Measurements from ENCODE around the gene CCT7.
A peak's percentile ranks its signal among the peaks of the same experiment; 100 is the strongest.
"Not testable (repeated sequence)": the region's sequence is repeated elsewhere in the genome, so short reads cannot be mapped to it uniquely, and the experiment has no call there.

The CCT7 gene

DNA sequence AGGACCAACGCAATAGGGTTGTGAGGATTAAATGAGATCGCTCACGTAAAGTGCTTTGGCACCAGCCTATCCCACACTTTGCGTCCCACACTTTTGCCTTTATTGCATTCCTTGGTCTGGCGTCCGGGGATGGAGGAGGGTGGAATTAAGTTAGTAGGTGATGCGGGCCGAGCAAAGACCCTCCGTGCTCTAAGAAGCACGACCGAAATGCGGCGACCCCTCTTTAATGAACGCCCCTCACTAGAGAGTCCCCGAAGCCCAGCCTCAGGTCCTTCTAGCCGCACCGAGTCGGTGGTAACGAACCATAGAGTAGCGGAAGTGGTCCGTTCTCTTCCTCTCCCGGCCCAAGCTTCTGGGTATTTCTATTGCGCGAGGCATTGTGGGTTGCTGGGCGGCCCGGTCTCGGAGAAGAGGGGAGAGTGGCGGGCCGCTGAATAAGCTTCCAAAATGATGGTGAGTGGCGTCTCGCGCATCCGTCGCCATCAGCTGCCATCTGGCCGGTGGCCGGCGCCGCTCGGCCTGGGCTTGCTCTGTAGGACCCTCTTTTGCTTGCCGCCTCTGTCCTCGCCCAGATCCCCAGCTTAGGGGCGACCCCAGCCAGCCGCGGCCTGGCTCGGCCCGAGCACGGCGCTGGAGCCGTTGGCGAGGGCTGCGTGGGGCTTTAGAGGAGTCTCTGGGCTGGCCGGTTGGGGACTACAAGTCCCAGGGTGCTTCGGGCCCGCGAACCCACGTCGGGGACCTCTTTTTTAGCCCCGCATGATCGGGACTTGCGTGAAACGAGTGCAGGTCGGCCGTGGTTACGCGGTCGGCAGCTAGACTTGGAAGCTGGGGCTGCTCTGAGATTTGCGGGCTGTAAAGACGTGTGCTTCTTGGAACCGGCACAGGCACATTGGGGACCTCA lies at the start of gene CCT7:
Gene CCT7, plus strand, starts transcription at position 377 of the 901 bp plus-strand sequence. Its CDS starts 71 bp downstream, at position 448.
- DNase-seq = peak; percentile 79

DNA sequence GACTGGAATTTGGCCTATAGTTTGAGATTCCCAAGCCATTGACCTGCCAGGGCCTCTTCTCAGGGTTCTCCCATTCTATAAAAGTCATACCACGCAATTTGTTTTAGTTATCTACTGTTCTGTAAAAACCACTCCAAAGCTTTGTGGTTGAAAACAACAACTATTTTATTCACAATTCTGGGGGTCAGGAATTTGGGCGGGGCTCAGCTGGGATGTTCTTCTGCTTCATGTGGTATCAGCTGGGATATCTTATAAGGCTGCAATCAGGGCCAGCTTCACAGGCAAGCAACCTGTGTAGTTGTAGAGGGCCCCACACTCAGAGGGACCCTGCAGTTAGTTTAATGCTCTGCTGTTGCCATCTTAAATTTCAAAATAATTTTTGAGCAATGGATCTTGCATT lies 48.1 kb upstream of the CCT7 start:
- DNase-seq = no peak

DNA sequence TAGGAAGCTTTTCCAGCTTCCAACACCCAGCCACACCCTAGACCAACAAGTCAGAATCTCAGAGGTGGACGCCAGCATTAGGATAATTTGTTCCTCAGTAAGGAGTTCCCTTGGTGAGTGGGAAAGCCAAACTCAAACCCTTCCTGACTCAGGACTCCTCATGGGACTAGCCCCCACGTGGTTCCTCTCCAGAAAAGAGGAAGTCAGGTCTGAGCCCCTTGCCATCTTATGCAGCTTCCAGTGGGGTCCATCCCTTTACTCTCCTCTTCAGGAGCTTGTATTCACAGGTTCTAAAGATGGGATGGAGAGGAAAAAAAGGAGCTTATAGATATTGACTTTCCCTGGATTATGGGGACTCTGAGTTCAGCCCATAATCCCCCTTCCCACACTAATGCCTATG lies 46.6 kb upstream of the CCT7 start:
- DNase-seq = no peak

DNA sequence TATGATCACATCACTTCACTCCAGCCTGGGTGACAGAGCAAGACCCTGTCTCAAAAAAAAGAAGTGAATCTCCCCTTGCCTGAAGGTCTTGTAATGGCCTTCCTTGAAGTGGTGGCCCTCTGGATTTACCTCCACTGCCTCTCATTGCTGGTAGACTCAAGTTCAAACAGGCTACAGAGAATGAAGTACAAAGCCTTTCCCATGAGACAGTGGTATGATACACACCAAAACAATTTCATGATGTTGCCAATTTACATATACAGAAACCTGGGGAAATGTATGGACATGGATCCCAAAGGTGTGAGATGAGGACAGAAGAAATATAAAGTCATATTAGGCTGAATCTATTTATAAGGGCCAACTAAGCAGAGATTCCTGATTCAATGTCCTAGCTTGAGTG lies 36.5 kb upstream of the CCT7 start:
- DNase-seq = no peak

DNA sequence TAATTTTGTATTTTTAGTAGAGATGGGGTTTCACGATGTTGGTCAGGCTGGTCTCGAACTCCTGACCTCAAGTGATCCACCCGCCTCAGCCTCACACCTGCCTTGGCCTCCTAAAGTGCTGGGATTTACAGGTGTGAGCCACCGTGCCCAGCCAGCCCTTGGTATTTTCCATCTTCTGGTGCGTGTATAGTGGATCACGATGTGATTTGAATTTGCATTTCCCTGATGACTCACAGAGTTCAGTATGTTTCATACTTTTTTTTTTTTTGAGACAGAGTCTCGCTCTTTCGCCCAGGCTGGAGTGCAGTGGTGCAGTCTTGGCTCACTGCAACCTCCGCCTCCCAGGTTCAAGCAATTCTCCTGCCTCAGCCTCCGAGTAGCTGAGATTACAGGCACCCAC lies 33.8 kb upstream of the CCT7 start:
- DNase-seq = not testable (repeated sequence)

DNA sequence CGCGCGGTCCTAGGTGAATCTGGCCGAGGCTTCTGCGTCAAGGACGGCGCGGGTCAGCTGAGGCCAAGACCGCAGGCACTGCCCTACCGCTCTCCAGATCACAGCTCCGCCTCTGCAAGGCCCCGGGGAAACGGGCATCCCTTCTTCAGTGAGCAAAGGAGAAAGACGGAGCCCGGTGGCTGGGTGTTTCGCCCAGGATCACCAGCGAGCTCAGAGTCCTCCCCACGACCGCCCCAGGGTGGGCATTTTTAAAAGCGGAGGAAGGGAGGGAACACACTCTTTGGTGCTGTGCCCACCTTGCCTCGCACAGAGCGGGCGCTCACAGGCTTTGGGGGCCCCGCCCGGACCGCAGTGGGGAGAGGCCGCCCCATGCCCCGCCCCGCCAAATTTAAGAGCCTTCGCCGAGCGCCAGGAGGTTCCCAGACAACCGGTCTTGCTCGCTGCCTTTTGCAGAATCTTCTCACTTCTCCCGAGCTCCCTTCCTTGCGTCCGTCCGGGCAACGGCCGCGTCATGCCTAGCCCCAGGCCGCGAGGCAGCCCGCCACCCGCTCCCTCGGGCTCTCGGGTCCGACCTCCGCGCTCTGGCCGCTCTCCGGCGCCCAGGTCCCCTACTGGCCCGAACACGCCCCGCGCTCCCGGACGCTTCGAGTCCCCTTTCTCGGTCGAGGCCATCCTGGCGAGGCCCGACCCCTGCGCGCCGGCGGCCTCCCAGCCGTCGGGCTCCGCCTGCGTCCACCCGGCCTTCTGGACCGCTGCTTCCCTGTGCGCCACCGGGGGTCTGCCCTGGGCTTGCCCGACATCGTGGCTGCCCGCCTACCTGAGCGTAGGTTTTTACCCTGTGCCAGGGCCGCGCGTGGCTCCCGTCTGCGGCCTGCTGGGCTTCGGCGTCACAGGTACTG lies 31.7 kb upstream of the CCT7 start, which contains the start of gene NOTO:
Gene NOTO, plus strand, starts transcription at position 419 of the 899 bp plus-strand sequence. Its CDS starts 93 bp downstream, at position 512.
- peak; percentile 4 for DNase-seq

DNA sequence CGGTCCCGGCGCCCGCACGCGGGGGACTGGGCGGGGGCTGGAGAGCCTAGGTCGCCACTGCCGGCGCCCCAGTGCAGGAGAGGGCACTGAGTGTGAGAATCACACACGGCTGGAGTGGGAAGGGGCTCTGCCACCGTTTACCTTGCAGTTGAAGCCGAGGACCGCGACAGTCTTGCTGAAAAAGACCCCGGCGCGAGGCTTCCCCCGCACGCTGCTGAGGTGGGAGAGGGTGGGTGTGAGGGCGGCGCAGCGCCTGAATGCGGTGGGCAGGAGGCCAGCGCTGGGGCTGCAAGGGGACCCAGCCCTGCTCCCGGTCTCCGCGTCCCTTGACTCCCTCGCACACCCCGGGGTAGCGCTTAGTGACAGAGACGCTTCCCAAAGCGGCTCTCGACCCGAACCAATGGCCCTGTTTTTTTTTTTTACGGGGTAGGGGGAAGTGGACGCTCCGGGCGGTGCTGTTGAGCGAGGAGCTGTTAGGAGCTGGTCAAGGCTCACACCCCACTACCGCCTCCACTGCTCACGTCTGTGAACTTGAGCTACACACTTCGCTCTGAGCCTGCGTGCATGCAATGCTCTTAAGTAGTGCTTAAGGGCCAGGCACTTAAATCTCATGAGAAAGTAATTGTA lies 30.9 kb upstream of the CCT7 start:
- DNase-seq = no peak

DNA sequence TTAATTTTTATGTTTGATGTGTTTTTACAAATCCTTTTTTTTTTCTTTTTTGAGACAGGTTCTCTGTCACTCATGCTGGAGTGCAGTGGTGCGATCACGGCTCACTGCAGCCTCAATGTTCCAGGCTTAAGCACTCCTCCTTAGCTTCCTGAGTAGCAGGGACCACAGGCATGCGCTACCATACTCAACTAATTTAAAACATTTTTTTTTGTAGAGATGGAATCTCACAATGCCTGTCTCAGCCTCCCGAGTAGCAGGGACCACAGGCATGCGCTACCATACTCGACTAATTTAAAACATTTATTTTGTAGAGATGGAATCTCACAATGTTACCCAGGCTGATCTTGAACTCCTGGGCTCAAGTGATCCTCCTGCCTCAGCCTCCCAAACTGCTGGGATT lies 28.5 kb upstream of the CCT7 start:
- no peak for DNase-seq

DNA sequence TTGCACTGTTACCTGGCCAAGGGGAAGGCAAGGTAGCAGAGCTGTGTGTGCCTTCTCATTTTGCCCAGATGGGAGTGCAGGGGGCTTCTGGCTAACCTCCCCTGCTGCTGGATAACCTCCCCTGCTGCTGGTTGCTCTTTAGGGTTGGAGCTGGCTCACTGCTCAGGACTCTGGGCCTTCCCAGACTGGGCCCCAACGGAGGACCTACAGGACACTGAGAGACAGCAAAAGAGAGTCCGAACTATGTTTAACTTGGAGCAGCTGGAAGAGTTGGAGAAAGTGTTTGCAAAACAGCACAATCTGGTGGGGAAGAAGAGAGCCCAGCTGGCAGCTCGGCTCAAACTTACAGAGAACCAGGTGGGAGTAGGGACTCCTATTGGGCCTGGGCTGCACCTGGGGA lies 25.9 kb upstream of the CCT7 start:
- no peak for DNase-seq

DNA sequence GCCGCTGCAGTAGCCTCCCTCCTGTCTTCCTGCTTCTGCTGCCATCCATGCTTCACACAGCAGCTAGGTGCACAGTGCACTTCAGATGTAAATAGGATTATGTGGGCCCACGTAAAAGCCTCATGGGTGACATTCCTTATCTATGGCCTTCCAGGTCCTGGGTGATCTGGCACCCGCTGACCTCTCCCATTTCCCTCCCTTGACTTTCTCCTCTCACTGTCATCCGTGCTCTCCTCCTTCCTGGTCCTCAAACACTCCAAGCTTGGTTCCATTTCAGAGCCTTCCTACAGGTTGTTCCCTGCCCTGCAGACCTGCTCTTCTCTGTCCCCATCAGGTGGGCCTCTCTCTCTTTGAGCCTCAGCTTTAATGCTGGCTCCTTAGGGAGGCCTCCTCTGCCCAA lies 24.1 kb upstream of the CCT7 start:
- DNase-seq = no peak

DNA sequence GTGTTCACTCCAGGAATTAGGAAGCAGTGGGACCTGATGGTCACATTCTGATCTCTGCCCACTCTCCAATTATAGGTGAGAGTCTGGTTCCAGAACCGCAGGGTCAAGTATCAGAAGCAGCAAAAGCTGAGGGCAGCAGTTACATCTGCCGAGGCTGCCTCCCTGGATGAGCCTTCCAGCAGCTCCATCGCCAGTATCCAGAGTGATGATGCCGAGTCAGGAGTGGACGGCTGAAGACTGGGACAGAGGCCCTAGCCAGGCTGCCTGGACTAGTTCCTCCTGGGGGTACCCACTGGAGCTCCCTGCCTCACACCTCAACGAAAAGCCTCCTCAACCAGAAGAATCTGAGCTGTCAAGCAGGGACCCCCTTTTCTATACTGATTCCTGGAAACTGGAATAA lies 23.4 kb upstream of the CCT7 start:
- DNase-seq = no peak

DNA sequence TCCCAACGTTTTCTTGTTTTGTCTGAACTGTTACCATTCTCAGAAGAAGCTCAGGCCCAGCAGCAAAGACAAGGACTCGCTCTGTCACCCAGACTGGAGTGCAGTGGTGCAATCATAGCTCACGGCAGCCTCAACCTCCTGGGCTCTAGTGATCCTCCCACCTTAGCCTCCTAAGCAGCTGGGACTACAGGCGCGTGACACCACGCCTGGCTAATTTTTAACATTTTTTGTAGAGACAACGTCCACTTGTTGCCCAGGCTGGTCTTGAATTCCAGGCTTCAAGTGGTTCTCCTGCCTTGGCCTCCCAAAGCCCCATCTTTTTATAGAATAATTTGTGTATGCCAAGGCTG lies 22.0 kb upstream of the CCT7 start:
- DNase-seq = no peak

DNA sequence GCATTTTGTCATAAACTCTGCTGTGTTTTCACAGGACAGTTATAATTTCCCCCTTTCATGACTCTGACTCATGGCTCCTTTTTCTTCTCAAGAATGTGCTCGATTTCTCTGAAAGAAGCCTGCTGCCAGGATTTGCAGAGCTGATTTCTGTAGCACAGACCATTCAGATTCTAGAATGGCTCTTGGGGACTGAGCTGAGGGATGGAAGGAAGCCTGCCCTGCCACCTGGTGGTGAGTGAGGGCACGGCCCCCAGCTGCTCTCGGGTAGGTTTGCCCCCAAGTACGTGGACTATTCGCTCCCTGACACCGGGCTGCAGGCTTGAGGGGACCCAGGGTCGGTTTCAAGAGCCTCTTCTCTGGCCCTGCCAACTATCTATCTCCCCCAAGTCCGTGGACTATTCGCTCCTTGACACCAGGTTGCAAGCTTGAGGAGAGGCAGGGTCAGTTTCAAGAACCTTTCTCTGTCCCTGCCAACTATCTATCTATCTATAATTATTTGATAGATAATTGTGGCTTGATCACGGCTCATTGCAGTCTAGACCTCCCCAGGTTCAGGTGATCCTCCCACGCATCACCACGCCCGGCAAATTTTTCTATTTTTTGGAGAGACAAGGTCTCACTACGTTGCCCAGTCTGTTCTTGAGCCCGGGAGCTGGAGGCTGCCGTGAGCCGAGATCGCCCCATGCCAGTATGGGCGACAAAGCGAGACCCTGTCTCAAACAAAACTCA lies 21.5 kb upstream of the CCT7 start:
- DNase-seq = peak; percentile 72

DNA sequence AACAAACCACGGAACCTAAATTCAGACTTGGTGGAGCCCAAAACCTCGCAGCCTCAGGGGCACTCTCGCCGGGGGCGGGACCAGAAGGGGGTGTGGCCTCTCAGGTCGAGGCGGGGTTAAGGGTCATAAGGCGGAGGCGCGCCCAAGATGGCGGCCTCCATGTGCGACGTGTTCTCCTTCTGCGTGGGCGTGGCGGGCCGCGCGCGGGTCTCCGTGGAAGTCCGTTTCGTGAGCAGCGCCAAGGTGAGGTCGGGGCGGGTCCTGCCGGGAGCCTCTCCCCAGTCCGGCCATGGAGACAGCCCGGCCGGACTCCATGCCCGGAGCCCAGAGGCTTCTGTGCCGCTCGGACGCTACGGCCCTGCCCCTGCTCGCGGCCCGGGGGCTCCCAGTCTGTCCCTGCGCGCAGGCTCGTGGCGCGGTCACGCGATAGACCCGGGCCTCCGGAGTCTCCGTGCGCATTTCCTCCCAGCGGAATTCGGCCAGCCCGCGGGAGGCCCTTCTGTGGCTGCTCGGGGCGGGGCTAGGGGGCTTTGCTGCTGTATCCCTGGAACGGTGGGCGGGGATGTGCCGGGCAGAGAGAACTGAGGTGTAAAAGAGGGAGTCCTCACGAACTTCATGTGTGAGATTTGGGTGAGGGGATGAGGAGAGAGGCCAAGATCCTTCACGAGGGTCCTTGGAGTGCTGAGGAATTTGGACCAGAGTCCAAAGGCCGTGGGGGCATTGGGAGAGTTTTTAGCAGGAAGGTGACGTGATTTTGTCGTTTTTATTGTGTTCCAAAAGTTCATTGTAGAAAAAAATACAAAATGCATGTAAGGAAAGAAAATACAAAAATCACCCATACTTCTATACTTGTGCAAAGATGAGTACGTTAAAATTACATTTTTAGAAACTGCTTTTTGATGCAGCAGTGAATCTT lies 19.7 kb upstream of the CCT7 start, which contains the start of gene SMYD5:
Gene SMYD5, plus strand, starts transcription at position 126 of the 916 bp plus-strand sequence. Its CDS starts 22 bp downstream, at position 148.
- DNase-seq = peak; percentile 92

DNA sequence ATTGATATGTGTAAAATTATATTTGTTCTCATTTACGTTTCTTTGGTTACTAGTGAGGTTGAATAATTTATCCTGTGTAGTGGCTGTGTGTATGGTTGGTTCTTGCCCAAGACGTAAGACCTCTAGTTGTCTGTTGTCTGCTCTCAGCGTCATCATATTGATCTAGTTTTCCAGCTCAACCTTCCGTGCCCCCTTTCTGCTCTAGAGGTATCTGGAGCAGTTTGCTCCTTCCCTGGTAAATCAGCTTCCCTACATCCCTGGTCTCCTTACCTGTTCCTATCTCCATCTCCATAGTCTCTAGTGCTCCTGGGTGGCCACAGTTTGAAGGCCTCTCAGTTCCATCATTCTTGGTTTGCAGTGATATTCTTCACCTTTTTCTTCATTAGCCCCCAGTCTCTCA lies 18.9 kb upstream of the CCT7 start:
- no peak for DNase-seq

DNA sequence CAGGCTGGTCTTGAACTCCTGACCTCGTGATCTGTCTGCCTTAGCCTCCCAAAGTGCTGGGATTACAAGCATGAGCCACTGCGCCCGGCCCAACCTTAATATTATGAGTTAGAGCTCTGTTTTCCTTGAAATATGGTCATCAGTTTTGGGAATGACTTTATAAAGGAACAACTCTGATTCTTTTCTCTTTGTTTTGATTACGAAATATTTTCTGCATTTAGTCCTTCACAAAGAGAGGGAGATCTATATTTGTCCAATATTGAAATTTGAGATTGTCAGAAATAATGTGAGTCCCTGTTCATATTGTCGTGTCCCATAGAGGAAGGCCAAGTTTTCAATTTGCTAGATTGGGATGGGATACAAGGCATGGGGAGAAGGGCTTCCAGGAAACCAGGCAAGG lies 16.9 kb upstream of the CCT7 start:
- DNase-seq = no peak

DNA sequence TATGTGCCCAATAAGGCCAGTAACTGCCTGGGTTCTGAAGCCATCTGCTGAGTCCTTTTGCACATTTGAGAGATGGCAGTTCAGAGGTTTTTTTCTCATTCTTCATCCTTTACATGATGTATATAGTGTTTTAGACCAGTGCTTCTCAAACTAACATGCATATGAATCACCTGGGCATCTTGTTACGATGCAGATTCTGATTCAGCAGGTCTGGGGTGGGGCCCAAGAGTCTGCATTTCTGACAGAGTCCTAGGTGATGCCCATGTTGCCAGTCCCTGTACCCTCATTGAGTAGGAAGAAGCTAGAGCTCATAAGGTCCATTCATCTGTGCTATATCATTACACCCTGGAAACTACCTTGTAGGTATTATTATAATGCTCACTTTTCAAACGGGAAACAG lies 16.3 kb upstream of the CCT7 start:
- no peak for DNase-seq

DNA sequence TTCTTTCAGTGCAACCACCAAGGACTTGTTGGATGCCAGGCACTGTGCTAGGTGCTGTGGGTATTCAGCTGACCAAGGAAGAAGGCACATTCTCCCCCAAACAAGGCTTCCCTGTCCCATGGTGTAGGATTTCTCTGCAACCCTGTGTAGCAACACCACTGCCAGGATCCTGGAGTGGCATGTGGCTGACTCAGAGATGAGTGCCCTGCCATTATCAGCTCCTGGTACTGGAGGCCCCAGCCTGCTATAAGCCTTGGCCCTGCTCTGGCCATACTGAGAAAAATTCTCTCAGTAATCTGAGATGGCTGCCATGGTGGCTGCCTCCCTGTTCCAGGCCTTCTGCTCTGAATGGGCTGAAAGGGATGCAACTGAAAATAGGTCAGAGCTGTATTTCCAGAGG lies 15.8 kb upstream of the CCT7 start:
- no peak for DNase-seq

DNA sequence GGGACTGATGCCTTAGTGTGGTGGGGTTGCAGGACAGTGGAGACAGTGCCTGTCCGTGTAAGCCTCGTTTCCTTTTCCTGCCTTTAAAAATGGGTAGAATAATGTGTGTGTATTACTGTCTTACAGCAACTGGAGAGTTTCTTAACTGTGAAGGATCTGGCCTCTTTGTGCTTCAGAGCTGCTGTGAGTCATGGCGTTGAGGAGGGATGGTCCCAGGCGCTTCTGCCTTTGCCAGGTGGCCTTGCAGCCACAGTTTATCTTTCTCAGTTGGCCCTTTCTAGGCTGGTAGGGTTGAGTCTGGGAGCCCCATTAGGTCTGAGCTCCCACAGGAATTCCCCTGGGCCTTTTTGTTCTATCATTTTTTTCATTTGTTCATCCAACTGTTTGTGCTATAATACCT lies 10.3 kb upstream of the CCT7 start:
- no peak for DNase-seq

DNA sequence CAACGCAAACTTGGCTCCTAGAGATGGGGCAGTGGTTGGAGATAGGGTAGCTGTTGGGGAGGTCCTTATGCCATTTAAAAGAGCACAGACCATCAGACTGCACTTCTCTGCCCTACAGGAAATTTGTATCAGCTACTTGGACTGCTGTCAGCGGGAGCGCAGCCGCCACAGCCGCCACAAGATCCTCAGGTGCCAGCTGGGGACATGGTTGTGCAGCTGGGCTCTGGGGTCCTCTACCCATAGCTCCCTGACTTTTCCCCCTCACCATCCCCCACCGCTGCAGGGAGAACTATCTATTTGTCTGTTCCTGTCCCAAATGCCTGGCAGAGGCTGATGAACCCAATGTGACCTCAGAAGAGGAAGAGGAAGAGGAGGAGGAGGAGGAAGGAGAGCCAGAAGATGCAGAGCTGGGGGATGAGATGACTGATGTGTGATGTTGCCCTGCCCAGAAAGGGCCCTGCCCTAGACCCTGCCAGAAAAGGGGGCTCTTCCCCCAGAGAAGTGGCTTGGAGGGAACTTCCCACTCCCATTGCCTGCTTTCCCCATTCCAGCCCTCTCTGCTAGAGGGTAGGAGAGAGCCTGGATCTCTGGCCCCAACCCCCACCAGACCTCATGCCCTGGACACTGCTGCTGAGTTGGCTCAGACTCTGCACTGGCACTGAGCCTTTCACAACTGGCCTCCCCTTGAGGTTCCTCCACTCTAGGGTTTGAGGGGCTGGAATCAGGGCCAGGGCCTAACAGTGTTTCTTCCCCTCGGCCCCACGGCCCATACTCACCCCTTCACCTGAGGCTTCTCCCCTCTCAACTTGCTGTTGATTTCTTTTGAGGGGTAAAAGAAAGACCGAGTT lies 8.4 kb upstream of the CCT7 start:
- DNase-seq = no peak

Data from stimulated activated CD4-positive, alpha-beta T cell treated with anti-CD3 and anti-CD28 coated beads, Interleukin-12 subunit alpha, Interleukin-12 subunit beta, amount 100 ng/mL, for 4 hours (primary cell).